HEK293 (cell line): ENCODE measurements around the gene CRTC2.
A peak's percentile ranks its signal among the peaks of the same experiment; 100 is the strongest.

Experiments used
- CTCF ChIA-PET: fragments of 350-600 bp; formaldehyde crosslinking; extraction: SDS; loops from one replicate; lab custom pipeline; 2021; ENCODE audit warnings: antibody characterized with exemption; lab: Yijun Ruan, JAX
- POLR2A ChIA-PET: fragments of 300-600 bp; formaldehyde crosslinking; extraction: SDS; loops from one replicate; lab custom pipeline; 2020; ENCODE audit warnings: antibody characterized with exemption, inconsistent platforms; lab: Yijun Ruan, JAX
- H3K27ac ChIP-seq: fragments of 200-500 bp; sonication (Bioruptor generic); 2 replicates; pipeline ENCODE4 v1.5.1; 2014; ENCODE audit warnings: low read depth, low read length, control low read depth, inconsistent platforms; ENCODE audit errors: extremely low read depth
- H3K36me3 ChIP-seq, 2 experiments: fragments of 200-500 bp in 1 of 2; sonication (Bioruptor generic) in 1 of 2; 1 replicate in 1 of 2; 2 replicates in 1 of 2; pipeline ENCODE4 v1.5.1; 2014 to 2017; ENCODE audit warnings: inconsistent platforms in 2 of 2, low read length in 2 of 2; ENCODE audit not compliant: control insufficient read depth in 2 of 2, insufficient read depth in 1 of 2
- H3K4me1 ChIP-seq: fragments of 200-500 bp; sonication (Bioruptor generic); 2 replicates; pipeline ENCODE4 v1.5.1; 2014; ENCODE audit warnings: mild to moderate bottlenecking, low read length, inconsistent platforms; ENCODE audit not compliant: control insufficient read depth, insufficient read depth
- H3K4me3 ChIP-seq: 2 replicates; pipeline ENCODE4 v1.5.1; 2011; ENCODE audit warnings: low read depth, mild to moderate bottlenecking, control low read depth, low read length, moderate library complexity
- H3K9me3 ChIP-seq: fragments of 200-500 bp; sonication (Bioruptor generic); 2 replicates; pipeline ENCODE4 v1.5.1; 2014; ENCODE audit warnings: low read depth, low read length, inconsistent platforms; ENCODE audit not compliant: control insufficient read depth, insufficient read depth
- CTCF ChIP-seq: fragments of 450-650 bp; formaldehyde crosslinking; IDR thresholded peaks from 2 replicates; pipeline ENCODE4 v1.5.1; 2016; ENCODE audit warnings: missing biosample characterization, missing genetic modification characterization
- GLIS2 ChIP-seq: fragments of 450-650 bp; formaldehyde crosslinking; IDR thresholded peaks from 2 replicates; pipeline ENCODE4 v1.5.1; 2016; ENCODE audit warnings: missing biosample characterization, missing genetic modification characterization
- HOXA7 ChIP-seq: sonication (generic); formaldehyde crosslinking; IDR thresholded peaks from 2 replicates; pipeline ENCODE4 v1.8.1; 2022; ENCODE audit warnings: missing genetic modification reagents, borderline replicate concordance
- HOXC10 ChIP-seq: sonication (generic); formaldehyde crosslinking; IDR thresholded peaks from 2 replicates; pipeline ENCODE4 v1.8.1; 2023; ENCODE audit warnings: mild to moderate bottlenecking, missing genetic modification reagents
- IKZF3 ChIP-seq: fragments of 450-650 bp; IDR thresholded peaks from 2 replicates; pipeline ENCODE4 v1.5.0; 2018; ENCODE audit warnings: missing biosample characterization, mild to moderate bottlenecking, missing genetic modification characterization, moderate library complexity
- PRDM1 ChIP-seq: fragments of 450-650 bp; formaldehyde crosslinking; IDR thresholded peaks from 2 replicates; pipeline ENCODE4; 2016; ENCODE audit warnings: missing biosample characterization, missing genetic modification characterization
- PRDM10 ChIP-seq: fragments of 450-650 bp; formaldehyde crosslinking; IDR thresholded peaks from 2 replicates; pipeline ENCODE4 v1.5.1; 2016; ENCODE audit warnings: missing biosample characterization, missing genetic modification characterization
- SETDB1 ChIP-seq: IDR thresholded peaks from one replicate; pipeline ENCODE4 v1.6.1; 2017; ENCODE audit warnings: mild to moderate bottlenecking, low read length, moderate library complexity, mixed read lengths; ENCODE audit not compliant: insufficient read length
- SP2 ChIP-seq: fragments of 450-650 bp; formaldehyde crosslinking; IDR thresholded peaks from 2 replicates; pipeline ENCODE4 v1.5.1; 2016; ENCODE audit warnings: missing biosample characterization, missing genetic modification characterization
- WT1 ChIP-seq: fragments of 450-650 bp; formaldehyde crosslinking; IDR thresholded peaks from 2 replicates; pipeline ENCODE4 v1.5.1; 2016; ENCODE audit warnings: missing biosample characterization, missing genetic modification characterization
- YY1 ChIP-seq: fragments of 450-650 bp; formaldehyde crosslinking; IDR thresholded peaks from 2 replicates; pipeline ENCODE4 v1.5.1; 2018; ENCODE audit warnings: missing biosample characterization, missing genetic modification characterization
- ZBTB20 ChIP-seq: fragments of 450-650 bp; formaldehyde crosslinking; IDR thresholded peaks from 2 replicates; pipeline ENCODE4 v1.5.1; 2016; ENCODE audit warnings: missing biosample characterization, missing genetic modification characterization
- ZFP3 ChIP-seq: fragments of 450-650 bp; formaldehyde crosslinking; IDR thresholded peaks from 2 replicates; pipeline ENCODE4 v1.5.1; 2016; ENCODE audit warnings: low read depth, missing biosample characterization, missing genetic modification characterization
- ZIC2 ChIP-seq: fragments of 450-650 bp; formaldehyde crosslinking; IDR thresholded peaks from 2 replicates; pipeline ENCODE4 v1.5.1; 2016; ENCODE audit warnings: missing biosample characterization, missing genetic modification characterization
- ZNF423 ChIP-seq: fragments of 450-650 bp; formaldehyde crosslinking; IDR thresholded peaks from 2 replicates; pipeline ENCODE4 v1.5.1; 2016; ENCODE audit warnings: missing biosample characterization, missing genetic modification characterization
- ZNF449 ChIP-seq: fragments of 450-650 bp; formaldehyde crosslinking; IDR thresholded peaks from 2 replicates; pipeline ENCODE4 v1.5.1; 2017; ENCODE audit warnings: missing biosample characterization, mild to moderate bottlenecking, missing genetic modification characterization, moderate library complexity
- ZNF596 ChIP-seq: fragments of 450-650 bp; IDR thresholded peaks from 2 replicates; pipeline ENCODE4 v1.5.0; 2018; ENCODE audit warnings: missing biosample characterization, mild to moderate bottlenecking, missing genetic modification characterization, moderate library complexity
- ZNF654 ChIP-seq: fragments of 450-650 bp; formaldehyde crosslinking; IDR thresholded peaks from 2 replicates; pipeline ENCODE4 v1.5.1; 2016; ENCODE audit warnings: low read depth, missing biosample characterization, missing genetic modification characterization
- ZNF76 ChIP-seq: fragments of 450-650 bp; formaldehyde crosslinking; IDR thresholded peaks from 2 replicates; pipeline ENCODE4; 2016; ENCODE audit warnings: low read depth, missing biosample characterization, missing genetic modification characterization, borderline replicate concordance
- TF ChIP-seq, protein P1 (sequence below): fragments of 450-650 bp; formaldehyde crosslinking; IDR thresholded peaks from 2 replicates; pipeline ENCODE4 v1.5.1; 2016; ENCODE audit warnings: missing biosample characterization, missing genetic modification characterization

The CRTC2 gene

DNA sequence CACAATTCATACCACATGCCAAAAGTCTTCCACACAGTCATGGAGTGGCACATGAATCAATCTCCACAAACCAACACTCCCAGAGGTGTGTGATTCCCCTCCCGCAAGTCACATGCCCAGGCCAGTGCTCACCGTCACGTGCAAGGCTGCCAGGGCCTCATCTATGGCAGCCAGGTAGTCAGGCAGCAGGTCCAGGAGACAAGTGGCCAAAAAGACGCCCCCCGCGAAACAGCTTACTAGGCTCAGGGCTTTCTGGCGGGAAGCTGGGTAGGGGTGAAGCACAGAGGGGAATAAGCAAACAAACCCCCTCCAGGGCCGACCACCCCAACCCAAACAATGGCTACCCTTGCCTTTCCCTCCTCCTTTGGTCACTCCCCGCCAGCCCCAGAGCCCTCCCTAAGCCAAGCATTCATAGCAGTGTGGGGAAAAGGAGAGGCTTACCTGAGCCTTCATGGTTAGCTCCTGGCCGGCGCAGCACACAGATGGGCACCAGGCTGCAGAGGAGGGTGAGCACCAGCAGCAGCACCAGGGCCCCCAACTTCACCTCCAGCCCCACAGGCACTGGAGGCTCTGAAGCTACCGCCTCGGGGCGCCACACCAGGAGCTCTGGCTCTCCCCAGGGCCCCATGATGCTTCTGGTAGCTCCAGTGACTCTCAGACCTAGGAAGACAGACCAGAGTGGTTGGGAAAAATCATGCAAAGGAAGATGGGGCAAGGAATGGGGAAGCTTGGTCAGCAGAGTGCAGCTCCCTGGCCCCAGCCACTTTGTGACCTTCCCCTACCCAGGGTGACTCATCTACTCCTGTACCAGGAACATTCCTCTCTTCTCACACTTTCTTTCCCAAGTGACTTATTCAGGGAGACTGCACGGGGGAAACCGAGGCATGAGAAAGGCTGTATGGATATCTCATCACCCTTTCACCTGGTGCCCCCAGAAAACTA is 3.9 kb upstream of the CRTC2 start:
- ChIA-PET CTCF (interaction anchor here (0.9 to 2.2 kb wide), 3 partner anchors 16 to 141 kb away, joined by 3 to 9 read pairs (median 7); partner anchors contain the start of genes DENND4B and RAB13), POLR2A (interaction anchor here (0.5 to 3.0 kb wide), 13 partner anchors 7 to 187 kb away, joined by 3 to 58 read pairs (median 7); partner anchors contain the start of genes DENND4B, GATAD2B, JTB and RAB13)
- Histone ChIP-seq H3K9me3 (no peaks in the 10 kb centered on the region), H3K4me3 (peak overlapping the region; percentile 62), H3K4me1 (peaks cover 4% of the 10 kb centered on the region; the same call in 1 of the 2 replicates), H3K27ac (peak overlapping the region; percentile 53), H3K36me3 (peaks cover 0 to 31% of the 10 kb centered on the region in 2 experiments; a peak in 2 of 3 replicates)
- TF ChIP-seq GLIS2 (peak; percentile 39), SP2 (tag by site-specific recombination) (no peak), ZNF76 (tag by site-specific recombination) (peak; percentile 82), PRDM1 (peak; percentile 59), ZBTB20 (tag by site-specific recombination) (peak; percentile 47; the same call in 1 of the 2 replicates), ZIC2 (tag by site-specific recombination) (peak; percentile 40; the same call in 1 of the 2 replicates), IKZF3 (tag by site-specific recombination) (peak; percentile 17), WT1 (peak; percentile 54; the same call in 1 of the 2 replicates), ZNF423 (tag by site-specific recombination) (peak; percentile 79), ZNF654 (tag by site-specific recombination) (no peak), HOXC10 (CRISPR knock-in tag) (no peak), CTCF (0 out of 2 replicates have a peak, but pooled peaks have one; percentile 20), ZNF596 (tag by site-specific recombination) (no peak), HOXA7 (CRISPR knock-in tag) (no peak)

DNA sequence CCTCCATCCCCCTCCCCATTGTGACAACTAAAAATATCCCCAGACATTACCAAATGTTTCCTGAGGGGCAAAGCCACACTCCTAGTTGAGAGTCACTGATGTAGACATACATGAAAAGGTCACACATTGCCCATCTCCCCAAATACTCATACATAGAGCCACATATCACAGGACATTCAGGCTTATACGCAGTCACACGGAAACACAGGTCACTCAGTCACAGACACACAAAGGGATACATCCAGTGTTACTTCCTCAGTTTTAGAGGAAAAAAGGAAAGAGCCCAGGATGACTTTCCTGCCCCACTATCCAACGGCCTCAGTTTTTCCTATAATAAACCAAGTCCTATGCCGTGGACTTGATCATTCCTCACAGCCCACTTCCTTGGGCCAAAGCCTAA is 3.0 kb upstream of the CRTC2 start:
- Histone ChIP-seq H3K4me1 (peaks cover 13% of the 10 kb centered on the region; the same call in 1 of the 2 replicates), H3K27ac (no peak overlapping the region), H3K9me3 (no peaks in the 10 kb centered on the region), H3K4me3 (no peak overlapping the region), H3K36me3 (peaks cover 0 to 31% of the 10 kb centered on the region in 2 experiments; a peak in 2 of 3 replicates)
- ChIA-PET POLR2A (interaction anchor here (3.0 kb wide), 1 partner anchor 16 kb away, joined by 58 read pairs; the partner anchor contains the start of gene JTB), CTCF (no interaction called here)
- no peak for TF ChIP-seq PRDM10 (tag by site-specific recombination)
- TF ChIP-seq, protein P1, sequence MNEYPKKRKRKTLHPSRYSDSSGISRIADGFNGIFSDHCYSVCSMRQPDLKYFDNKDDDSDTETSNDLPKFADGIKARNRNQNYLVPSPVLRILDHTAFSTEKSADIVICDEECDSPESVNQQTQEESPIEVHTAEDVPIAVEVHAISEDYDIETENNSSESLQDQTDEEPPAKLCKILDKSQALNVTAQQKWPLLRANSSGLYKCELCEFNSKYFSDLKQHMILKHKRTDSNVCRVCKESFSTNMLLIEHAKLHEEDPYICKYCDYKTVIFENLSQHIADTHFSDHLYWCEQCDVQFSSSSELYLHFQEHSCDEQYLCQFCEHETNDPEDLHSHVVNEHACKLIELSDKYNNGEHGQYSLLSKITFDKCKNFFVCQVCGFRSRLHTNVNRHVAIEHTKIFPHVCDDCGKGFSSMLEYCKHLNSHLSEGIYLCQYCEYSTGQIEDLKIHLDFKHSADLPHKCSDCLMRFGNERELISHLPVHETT (tag by site-specific recombination) = no peak
- no peak for TF ChIP-seq ZNF449 (tag by site-specific recombination)
- no peak for TF ChIP-seq ZFP3
- TF ChIP-seq SETDB1 = no peak
- TF ChIP-seq YY1 (tag by site-specific recombination) = no peak
